ENCODE results near the gene CREB5. TPM values are rescaled to one million over a fixed set of nuclear protein-coding genes. Genes with fewer than 3 reads are reported as not detected.

CREB5 gene
- total RNA-seq, 1 experiment from 2014 or later = 0.49 TPM

DNA sequence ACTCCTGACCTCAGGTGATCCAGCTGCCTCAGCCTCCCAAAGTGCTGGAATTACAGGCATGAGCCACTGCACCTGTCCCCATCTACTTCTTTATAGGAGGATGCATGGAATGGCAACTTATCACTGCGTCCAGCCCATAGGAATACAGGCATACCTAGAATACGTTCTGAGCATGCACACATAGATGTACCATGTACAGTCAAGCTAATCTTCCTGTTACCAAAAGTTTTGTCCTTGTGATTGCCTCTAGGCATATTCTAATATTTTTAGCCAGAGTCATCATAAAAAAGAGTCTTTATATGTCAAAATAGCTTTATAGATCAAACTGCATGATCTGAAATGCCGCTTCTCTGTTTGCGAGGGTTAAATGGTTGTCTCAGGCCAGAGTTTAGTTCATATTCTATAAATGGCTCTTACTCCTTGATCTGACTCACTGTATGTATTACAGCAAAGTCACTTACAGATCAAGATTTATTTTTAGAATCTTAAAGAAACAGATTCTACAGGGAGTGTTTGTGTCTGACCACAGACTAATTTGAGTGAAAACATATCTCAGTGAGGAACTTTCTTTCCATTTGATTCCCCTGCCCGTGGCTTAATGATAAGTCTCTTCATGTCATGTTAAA is 210.9 kb downstream of the CREB5 start:
- ATAC-seq = no peak
- Histone ChIP-seq H3K9me3 (ENCODE audit: control insufficient read depth in 1 of 2, insufficient read depth in 1 of 2, low read depth in 1 of 2, low read length in 2 of 2) (no peaks in the 10 kb centered on the region), H3K4me3 (replicated peaks in 1 of 2; ENCODE audit: low read depth in 1 of 2, low read length in 2 of 2) (no peak overlapping the region), H3K27ac (ENCODE audit: low read depth, low read length) (no peak overlapping the region), H3K9me2 (ENCODE audit: insufficient read depth) (no peaks in the 10 kb centered on the region), H3K27me3 (ENCODE audit: insufficient read depth, low read length) (no peaks in the 10 kb centered on the region), H3K4me2 (ENCODE audit: low read length) (no peak overlapping the region), H4K20me1 (ENCODE audit: insufficient read depth) (no peaks in the 10 kb centered on the region), H3K9ac (ENCODE audit: low read length) (no peak overlapping the region), H3K79me2 (ENCODE audit: insufficient read depth, low read length) (no peaks in the 10 kb centered on the region), H2AFZ (ENCODE audit: low read depth, low read length, poor library complexity, severe bottlenecking) (no peak overlapping the region), H3K36me3 (ENCODE audit: control insufficient read depth in 1 of 2, insufficient read depth in 2 of 2, low read length in 2 of 2) (no peaks in the 10 kb centered on the region), H3K4me1 (ENCODE audit: control insufficient read depth in 1 of 2, insufficient read depth in 2 of 2, low read length in 2 of 2) (peaks cover 3 to 4% of the 10 kb centered on the region in 2 experiments; a peak in 2 of 4 replicates)
- DNase-seq (ENCODE audit: low read depth, low spot score) = no peak
- TF ChIP-seq EZH2 (IDR thresholded peaks at IDR 0.05) (no peak), POLR2AphosphoS5 (IDR thresholded peaks at IDR 0.05; ENCODE audit: low read depth, low read length) (no peak), SIN3A (IDR thresholded peaks at IDR 0.05; ENCODE audit: low read depth) (no peak), SRF (IDR thresholded peaks at IDR 0.05; ENCODE audit: low read depth) (no peak), SP1 (IDR thresholded peaks at IDR 0.05; ENCODE audit: low read depth) (no peak), ELF1 (IDR thresholded peaks at IDR 0.05; ENCODE audit: borderline replicate concordance, low read depth) (no peak)
- intact Hi-C loops (cut with micrococcal nuclease) = loop anchor here (10.0 kb wide), 1 partner anchor 1428 kb away; no protein-coding TSS in a partner anchor
- no TSS peak for BruUV-seq (replicated peaks)
- ChIA-PET POLR2A (no interaction called here), RAD21 (ENCODE audit: low non-redundant PET in 1 of 2, low total read pairs in 2 of 2, uncharacterized antibody in 2 of 2, unreplicated experiment in 2 of 2) (interaction anchor here in 1 of 2 experiments (0.6 kb wide), 1 partner anchor 334 kb away, joined by 4 read pairs; no protein-coding TSS in a partner anchor), CTCF (no interaction called here)

GRCh38 chr7:28623863-28624262 is 211.5 kb downstream of the CREB5 start:
- ChIA-PET POLR2A (no interaction called here), RAD21 (ENCODE audit: low non-redundant PET in 1 of 2, low total read pairs in 2 of 2, uncharacterized antibody in 2 of 2, unreplicated experiment in 2 of 2) (interaction anchor here in 1 of 2 experiments (0.6 kb wide), 1 partner anchor 334 kb away, joined by 4 read pairs; no protein-coding TSS in a partner anchor), CTCF (no interaction called here)
- Histone ChIP-seq H3K4me3 (replicated peaks in 1 of 2; ENCODE audit: low read depth in 1 of 2, low read length in 2 of 2) (no peak overlapping the region), H2AFZ (ENCODE audit: low read depth, low read length, poor library complexity, severe bottlenecking) (peak overlapping the region; percentile 57), H4K20me1 (ENCODE audit: insufficient read depth) (no peaks in the 10 kb centered on the region), H3K9me2 (ENCODE audit: insufficient read depth) (no peaks in the 10 kb centered on the region), H3K9ac (ENCODE audit: low read length) (no peak overlapping the region), H3K79me2 (ENCODE audit: insufficient read depth, low read length) (no peaks in the 10 kb centered on the region), H3K9me3 (ENCODE audit: control insufficient read depth in 1 of 2, insufficient read depth in 1 of 2, low read depth in 1 of 2, low read length in 2 of 2) (no peaks in the 10 kb centered on the region), H3K36me3 (ENCODE audit: control insufficient read depth in 1 of 2, insufficient read depth in 2 of 2, low read length in 2 of 2) (no peaks in the 10 kb centered on the region), H3K4me2 (ENCODE audit: low read length) (no peak overlapping the region), H3K4me1 (ENCODE audit: control insufficient read depth in 1 of 2, insufficient read depth in 2 of 2, low read length in 2 of 2) (peaks cover 3 to 4% of the 10 kb centered on the region in 2 experiments; a peak in 2 of 4 replicates), H3K27ac (ENCODE audit: low read depth, low read length) (no peak overlapping the region), H3K27me3 (ENCODE audit: insufficient read depth, low read length) (no peaks in the 10 kb centered on the region)
- peak; percentile 83 for ATAC-seq
- BruUV-seq (replicated peaks) = no TSS peak
- intact Hi-C loops (cut with micrococcal nuclease) = loop anchor here (10.0 kb wide), 1 partner anchor 1429 kb away; no protein-coding TSS in a partner anchor
- DNase-seq (ENCODE audit: low read depth, low spot score) = peak; percentile 23
- no peak for TF ChIP-seq JUND (IDR thresholded peaks at IDR 0.05)
- peak; percentile 70 for TF ChIP-seq RAD21 (IDR thresholded peaks at IDR 0.05; ENCODE audit: low read depth)
- TF ChIP-seq CBX3 (IDR thresholded peaks at IDR 0.05; ENCODE audit: low read depth) = 0 out of 2 replicates have a peak, but pooled peaks have one; percentile 40
- TF ChIP-seq, protein P1, sequence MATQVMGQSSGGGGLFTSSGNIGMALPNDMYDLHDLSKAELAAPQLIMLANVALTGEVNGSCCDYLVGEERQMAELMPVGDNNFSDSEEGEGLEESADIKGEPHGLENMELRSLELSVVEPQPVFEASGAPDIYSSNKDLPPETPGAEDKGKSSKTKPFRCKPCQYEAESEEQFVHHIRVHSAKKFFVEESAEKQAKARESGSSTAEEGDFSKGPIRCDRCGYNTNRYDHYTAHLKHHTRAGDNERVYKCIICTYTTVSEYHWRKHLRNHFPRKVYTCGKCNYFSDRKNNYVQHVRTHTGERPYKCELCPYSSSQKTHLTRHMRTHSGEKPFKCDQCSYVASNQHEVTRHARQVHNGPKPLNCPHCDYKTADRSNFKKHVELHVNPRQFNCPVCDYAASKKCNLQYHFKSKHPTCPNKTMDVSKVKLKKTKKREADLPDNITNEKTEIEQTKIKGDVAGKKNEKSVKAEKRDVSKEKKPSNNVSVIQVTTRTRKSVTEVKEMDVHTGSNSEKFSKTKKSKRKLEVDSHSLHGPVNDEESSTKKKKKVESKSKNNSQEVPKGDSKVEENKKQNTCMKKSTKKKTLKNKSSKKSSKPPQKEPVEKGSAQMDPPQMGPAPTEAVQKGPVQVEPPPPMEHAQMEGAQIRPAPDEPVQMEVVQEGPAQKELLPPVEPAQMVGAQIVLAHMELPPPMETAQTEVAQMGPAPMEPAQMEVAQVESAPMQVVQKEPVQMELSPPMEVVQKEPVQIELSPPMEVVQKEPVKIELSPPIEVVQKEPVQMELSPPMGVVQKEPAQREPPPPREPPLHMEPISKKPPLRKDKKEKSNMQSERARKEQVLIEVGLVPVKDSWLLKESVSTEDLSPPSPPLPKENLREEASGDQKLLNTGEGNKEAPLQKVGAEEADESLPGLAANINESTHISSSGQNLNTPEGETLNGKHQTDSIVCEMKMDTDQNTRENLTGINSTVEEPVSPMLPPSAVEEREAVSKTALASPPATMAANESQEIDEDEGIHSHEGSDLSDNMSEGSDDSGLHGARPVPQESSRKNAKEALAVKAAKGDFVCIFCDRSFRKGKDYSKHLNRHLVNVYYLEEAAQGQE (IDR thresholded peaks at IDR 0.05; ENCODE audit: low read depth) = no peak
- no peak for TF ChIP-seq POLR2AphosphoS5 (IDR thresholded peaks at IDR 0.05; ENCODE audit: low read depth, low read length)
- TF ChIP-seq, protein P2, sequence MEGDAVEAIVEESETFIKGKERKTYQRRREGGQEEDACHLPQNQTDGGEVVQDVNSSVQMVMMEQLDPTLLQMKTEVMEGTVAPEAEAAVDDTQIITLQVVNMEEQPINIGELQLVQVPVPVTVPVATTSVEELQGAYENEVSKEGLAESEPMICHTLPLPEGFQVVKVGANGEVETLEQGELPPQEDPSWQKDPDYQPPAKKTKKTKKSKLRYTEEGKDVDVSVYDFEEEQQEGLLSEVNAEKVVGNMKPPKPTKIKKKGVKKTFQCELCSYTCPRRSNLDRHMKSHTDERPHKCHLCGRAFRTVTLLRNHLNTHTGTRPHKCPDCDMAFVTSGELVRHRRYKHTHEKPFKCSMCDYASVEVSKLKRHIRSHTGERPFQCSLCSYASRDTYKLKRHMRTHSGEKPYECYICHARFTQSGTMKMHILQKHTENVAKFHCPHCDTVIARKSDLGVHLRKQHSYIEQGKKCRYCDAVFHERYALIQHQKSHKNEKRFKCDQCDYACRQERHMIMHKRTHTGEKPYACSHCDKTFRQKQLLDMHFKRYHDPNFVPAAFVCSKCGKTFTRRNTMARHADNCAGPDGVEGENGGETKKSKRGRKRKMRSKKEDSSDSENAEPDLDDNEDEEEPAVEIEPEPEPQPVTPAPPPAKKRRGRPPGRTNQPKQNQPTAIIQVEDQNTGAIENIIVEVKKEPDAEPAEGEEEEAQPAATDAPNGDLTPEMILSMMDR (IDR thresholded peaks at IDR 0.05 in 2 of 3, conservative IDR thresholded peaks at IDR 0.05 in 1 of 3; ENCODE audit: borderline replicate concordance in 1 of 3, insufficient read depth in 1 of 3, low read depth in 2 of 3, low read length in 2 of 3) = peak; percentile 40 to 58 (median 46); a peak in 5 of 6 replicates
- no peak for TF ChIP-seq ATF3 (IDR thresholded peaks at IDR 0.05)
- TF ChIP-seq EGR1 (IDR thresholded peaks at IDR 0.05; ENCODE audit: low read depth) = no peak
- no peak for TF ChIP-seq POLR2A (IDR thresholded peaks at IDR 0.05; ENCODE audit: borderline replicate concordance, extremely low read depth, insufficient read depth, insufficient read length)
- no peak for TF ChIP-seq SRF (IDR thresholded peaks at IDR 0.05; ENCODE audit: low read depth)
